Loucy (cell line): ENCODE data around the gene PLEKHA4.

ENCODE experiments used
- CTCF ChIP-seq: fragments of 200-600 bp; sonication (generic); conservative IDR thresholded peaks from 2 replicates; pipeline ENCODE4 v1.5.1; 2014; ENCODE audit warnings: mild to moderate bottlenecking, antibody characterized with exemption, low read length
- EZH2phosphoT487 ChIP-seq: fragments of 200-600 bp; IDR thresholded peaks from 2 replicates; pipeline ENCODE4 v1.6.1; 2018; ENCODE audit warnings: antibody characterized with exemption, mild to moderate bottlenecking, moderate library complexity, borderline replicate concordance

GRCh38 chr19:48867123-48867745 is 1.2 kb downstream of the PLEKHA4 start:
- TF ChIP-seq CTCF (no peak), EZH2phosphoT487 (no peak)
